ENCODE measurements around the gene EGLN3. TPM values are rescaled to one million over a fixed set of nuclear protein-coding genes. Genes with fewer than 3 reads are reported as not detected.

Gene EGLN3
- total RNA-seq, 5 donors from 2014 or later (not counting 1 experiment from before 2014, with no cell fraction given) = 3.8 to 15.1 (median 7.6) TPM

GRCh38 chr14:33897878-33898535, 52.9 kb downstream of the EGLN3 start:
- H3K4me1 Mint-ChIP-seq = peaks cover 2 to 6% (median 3%) of the 10 kb centered on the region in 3 donors
- ChIA-PET CTCF (no interaction called here), POLR2A (interaction anchor here in 1 of 2 donors (0.5 kb wide), 1 partner anchor 10 kb away, joined by 3 read pairs; no protein-coding TSS in a partner anchor)
- ATAC-seq (replicated peaks in 1 of 4) (no peak), DNase-seq (no peak)
- peaks cover 0 to 3% of the 10 kb centered on the region in 2 experiments for H3K27me3 ChIP-seq (replicated peaks in 1 of 2; ENCODE audit: control insufficient read depth in 2 of 2, extremely low read depth in 1 of 2, insufficient read depth in 2 of 2, low read length in 1 of 2)
- H3K4me1 ChIP-seq (ENCODE audit: control insufficient read depth in 1 of 2, extremely low read depth in 1 of 2, insufficient read depth in 2 of 2, low read length in 2 of 2) = peaks cover 0 to 1% of the 10 kb centered on the region in 2 experiments
- H3K36me3 ChIP-seq (ENCODE audit: control insufficient read depth in 2 of 2, extremely low read depth in 1 of 2, insufficient read depth in 1 of 2, low read length in 1 of 2) = no peaks in the 10 kb centered on the region
- H3K9me3 ChIP-seq = no peaks in the 10 kb centered on the region
- 64% methylated on average over 2 of the region's 3 CpGs for WGBS (ENCODE audit: insufficient coverage)
- no peak overlapping the region for H3K27ac ChIP-seq (ENCODE audit: low read length)
- no peak overlapping the region for H3K27ac Mint-ChIP-seq
- no peak overlapping the region for H3K4me3 ChIP-seq (ENCODE audit: control insufficient read depth in 1 of 2, extremely low read depth in 1 of 2, low read length in 1 of 2)
- no peaks in the 10 kb centered on the region for H3K27me3 Mint-ChIP-seq
- no peaks in the 10 kb centered on the region for H3K36me3 Mint-ChIP-seq
- no peak overlapping the region for H3K4me3 Mint-ChIP-seq
- peaks cover 12 to 15% (median 15%) of the 10 kb centered on the region in 3 donors for H3K9me3 Mint-ChIP-seq

DNA sequence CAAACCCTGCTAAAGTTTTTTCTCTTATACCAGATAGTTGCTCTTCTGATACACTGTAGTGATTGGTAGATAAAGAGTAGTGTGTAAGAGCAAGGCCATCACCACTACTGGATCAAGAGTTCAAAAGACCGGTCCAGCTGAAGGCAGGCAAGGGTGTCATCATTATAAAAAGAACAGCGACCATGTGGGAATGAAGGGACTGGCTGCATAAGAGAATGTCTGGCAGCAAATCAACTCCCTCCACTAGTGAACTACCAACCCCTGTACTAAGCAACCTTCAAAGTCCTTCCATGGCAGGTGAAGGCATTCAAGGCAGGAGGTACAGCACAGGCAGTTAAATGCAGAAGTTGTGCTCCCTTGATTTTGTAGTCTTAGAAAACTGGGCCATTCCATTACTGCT, 53.5 kb downstream of the EGLN3 start:
- Mint-ChIP-seq H3K9me3 (peaks cover 12 to 18% (median 16%) of the 10 kb centered on the region in 3 donors), H3K4me3 (no peak overlapping the region), H3K4me1 (peaks cover 0 to under 1% (median 0%) of the 10 kb centered on the region in 3 donors), H3K27me3 (no peaks in the 10 kb centered on the region), H3K27ac (no peak overlapping the region), H3K36me3 (no peaks in the 10 kb centered on the region)
- POLR2A ChIA-PET = no interaction called here
- CTCF ChIA-PET = no interaction called here
- H3K9me3 ChIP-seq = no peaks in the 10 kb centered on the region
- no peaks in the 10 kb centered on the region for H3K4me1 ChIP-seq (ENCODE audit: control insufficient read depth in 1 of 2, extremely low read depth in 1 of 2, insufficient read depth in 2 of 2, low read length in 2 of 2)
- 80% methylated on average over 1 of the region's 2 CpGs for WGBS (ENCODE audit: insufficient coverage)
- no peak for DNase-seq
- H3K4me3 ChIP-seq (ENCODE audit: control insufficient read depth in 1 of 2, extremely low read depth in 1 of 2, low read length in 1 of 2) = no peak overlapping the region
- no peak for ATAC-seq (replicated peaks in 1 of 4)
- H3K36me3 ChIP-seq (ENCODE audit: control insufficient read depth in 2 of 2, extremely low read depth in 1 of 2, insufficient read depth in 1 of 2, low read length in 1 of 2) = no peaks in the 10 kb centered on the region
- H3K27ac ChIP-seq (ENCODE audit: low read length) = no peak overlapping the region
- peaks cover 0 to 3% of the 10 kb centered on the region in 2 experiments for H3K27me3 ChIP-seq (replicated peaks in 1 of 2; ENCODE audit: control insufficient read depth in 2 of 2, extremely low read depth in 1 of 2, insufficient read depth in 2 of 2, low read length in 1 of 2)

GRCh38 chr14:33894339-33894738, 56.5 kb downstream of the EGLN3 start:
- H3K4me3 ChIP-seq (ENCODE audit: control insufficient read depth in 1 of 2, extremely low read depth in 1 of 2, low read length in 1 of 2) = no peak overlapping the region
- peaks cover 3 to 10% (median 9%) of the 10 kb centered on the region in 3 donors for H3K4me1 Mint-ChIP-seq
- H3K9me3 Mint-ChIP-seq = peaks cover 21 to 35% (median 28%) of the 10 kb centered on the region in 3 donors
- ChIA-PET CTCF (interaction anchor here in 1 of 2 donors (0.6 kb wide), 1 partner anchor 212 kb away, joined by 3 read pairs; no protein-coding TSS in a partner anchor), POLR2A (interaction anchor here in 1 of 2 donors (0.6 kb wide), 1 partner anchor 1502 kb away, joined by 6 read pairs; no protein-coding TSS in a partner anchor)
- H3K9me3 ChIP-seq = no peaks in the 10 kb centered on the region
- H3K4me3 Mint-ChIP-seq = no peak overlapping the region
- no CpG with 5 or more reads among the region's 1 CpG for WGBS (ENCODE audit: insufficient coverage)
- no peaks in the 10 kb centered on the region for H3K27me3 ChIP-seq (replicated peaks in 1 of 2; ENCODE audit: control insufficient read depth in 2 of 2, extremely low read depth in 1 of 2, insufficient read depth in 2 of 2, low read length in 1 of 2)
- no peaks in the 10 kb centered on the region for H3K36me3 ChIP-seq (ENCODE audit: control insufficient read depth in 2 of 2, extremely low read depth in 1 of 2, insufficient read depth in 1 of 2, low read length in 1 of 2)
- no peak for DNase-seq
- no peak for ATAC-seq (replicated peaks in 1 of 4)
- H3K36me3 Mint-ChIP-seq = no peaks in the 10 kb centered on the region
- no peaks in the 10 kb centered on the region for H3K4me1 ChIP-seq (ENCODE audit: control insufficient read depth in 1 of 2, extremely low read depth in 1 of 2, insufficient read depth in 2 of 2, low read length in 2 of 2)
- H3K27ac ChIP-seq (ENCODE audit: low read length) = no peak overlapping the region
- H3K27ac Mint-ChIP-seq = no peak overlapping the region
- H3K27me3 Mint-ChIP-seq = no peaks in the 10 kb centered on the region

- POLR2A ChIA-PET = no interaction called here
- CTCF ChIA-PET = no interaction called here
- ATAC-seq (replicated peaks in 1 of 4) (no peak), DNase-seq (no peak)
- H3K27ac ChIP-seq (ENCODE audit: low read length) = no peak overlapping the region
- no peaks in the 10 kb centered on the region for H3K27me3 ChIP-seq (replicated peaks in 1 of 2; ENCODE audit: control insufficient read depth in 2 of 2, extremely low read depth in 1 of 2, insufficient read depth in 2 of 2, low read length in 1 of 2)
- peaks cover 26 to 44% (median 29%) of the 10 kb centered on the region in 3 donors for H3K9me3 Mint-ChIP-seq
- H3K4me3 ChIP-seq (ENCODE audit: control insufficient read depth in 1 of 2, extremely low read depth in 1 of 2, low read length in 1 of 2) = no peak overlapping the region
- no peaks in the 10 kb centered on the region for H3K36me3 ChIP-seq (ENCODE audit: control insufficient read depth in 2 of 2, extremely low read depth in 1 of 2, insufficient read depth in 1 of 2, low read length in 1 of 2)
- H3K27ac Mint-ChIP-seq = no peak overlapping the region
- H3K4me1 ChIP-seq (ENCODE audit: control insufficient read depth in 1 of 2, extremely low read depth in 1 of 2, insufficient read depth in 2 of 2, low read length in 2 of 2) = no peaks in the 10 kb centered on the region
- no CpG with 5 or more reads among the region's 1 CpG for WGBS (ENCODE audit: insufficient coverage)
- H3K4me3 Mint-ChIP-seq = no peak overlapping the region
- peaks cover 3 to 10% (median 9%) of the 10 kb centered on the region in 3 donors for H3K4me1 Mint-ChIP-seq
- no peaks in the 10 kb centered on the region for H3K27me3 Mint-ChIP-seq
- H3K9me3 ChIP-seq = no peaks in the 10 kb centered on the region
- H3K36me3 Mint-ChIP-seq = no peaks in the 10 kb centered on the region
Observed at GRCh38 chr14:33891700-33892099, 59.2 kb downstream of the EGLN3 start.

DNA sequence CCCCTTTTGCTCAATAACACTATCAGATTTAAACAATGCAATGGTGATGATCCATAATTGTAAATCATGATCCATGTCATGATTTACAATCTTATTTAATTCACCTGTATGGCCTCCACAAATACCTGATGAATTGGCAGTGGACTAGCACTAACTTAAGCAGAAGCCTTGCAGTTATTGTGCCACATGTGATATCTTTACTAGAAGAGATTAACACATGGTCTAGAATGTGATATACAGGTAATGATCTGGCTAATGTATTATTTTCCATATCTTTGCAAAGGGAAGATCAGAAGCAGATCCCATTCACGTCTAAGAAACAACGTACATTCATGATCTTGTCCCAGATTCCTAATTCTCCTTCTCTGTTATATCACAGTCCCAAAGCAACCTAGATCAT, 66.0 kb downstream of the EGLN3 start:
- ChIA-PET CTCF (interaction anchor here in 1 of 2 donors (0.6 kb wide), 1 partner anchor 334 kb away, joined by 3 read pairs; no protein-coding TSS in a partner anchor), POLR2A (no interaction called here)
- no peaks in the 10 kb centered on the region for H3K27me3 ChIP-seq (replicated peaks in 1 of 2; ENCODE audit: control insufficient read depth in 2 of 2, extremely low read depth in 1 of 2, insufficient read depth in 2 of 2, low read length in 1 of 2)
- no peaks in the 10 kb centered on the region for H3K9me3 ChIP-seq
- H3K36me3 ChIP-seq (ENCODE audit: control insufficient read depth in 2 of 2, extremely low read depth in 1 of 2, insufficient read depth in 1 of 2, low read length in 1 of 2) = no peaks in the 10 kb centered on the region
- no CpG with 5 or more reads among the region's 2 CpGs for WGBS (ENCODE audit: insufficient coverage)
- ATAC-seq (replicated peaks in 1 of 4) = no peak
- DNase-seq = no peak
- Mint-ChIP-seq H3K9me3 (peaks cover 9 to 21% (median 10%) of the 10 kb centered on the region in 3 donors), H3K4me3 (no peak overlapping the region), H3K27me3 (no peaks in the 10 kb centered on the region), H3K36me3 (no peaks in the 10 kb centered on the region), H3K27ac (no peak overlapping the region), H3K4me1 (no peaks in the 10 kb centered on the region)
- H3K4me1 ChIP-seq (ENCODE audit: control insufficient read depth in 1 of 2, extremely low read depth in 1 of 2, insufficient read depth in 2 of 2, low read length in 2 of 2) = no peaks in the 10 kb centered on the region
- no peak overlapping the region for H3K27ac ChIP-seq (ENCODE audit: low read length)
- H3K4me3 ChIP-seq (ENCODE audit: control insufficient read depth in 1 of 2, extremely low read depth in 1 of 2, low read length in 1 of 2) = no peak overlapping the region

DNA sequence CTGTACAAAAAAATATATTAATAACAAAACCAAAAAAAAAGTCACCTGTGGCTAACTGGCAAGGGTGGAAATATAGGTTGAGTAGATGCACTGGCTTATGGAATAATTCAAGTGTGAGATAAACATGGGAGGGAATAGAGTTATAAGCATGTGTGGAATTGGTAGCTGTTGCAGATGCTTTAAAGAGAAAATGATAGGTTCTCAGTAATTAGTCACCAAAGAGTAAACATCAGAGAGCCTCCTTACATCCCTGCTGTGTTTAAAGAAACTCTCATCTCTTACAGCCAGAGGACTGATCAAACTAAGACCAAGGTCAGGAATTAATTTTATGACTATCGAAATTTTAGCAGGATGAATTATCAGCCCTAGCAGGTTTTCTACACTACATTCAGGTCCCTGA, 70.5 kb downstream of the EGLN3 start:
- ChIA-PET POLR2A (no interaction called here), CTCF (no interaction called here)
- Mint-ChIP-seq H3K4me1 (no peaks in the 10 kb centered on the region), H3K36me3 (no peaks in the 10 kb centered on the region), H3K27ac (no peak overlapping the region), H3K27me3 (no peaks in the 10 kb centered on the region), H3K9me3 (peaks cover 14 to 31% (median 17%) of the 10 kb centered on the region in 3 donors), H3K4me3 (no peak overlapping the region)
- DNase-seq (no peak), ATAC-seq (replicated peaks in 1 of 4) (no peak)
- H3K27me3 ChIP-seq (replicated peaks in 1 of 2; ENCODE audit: control insufficient read depth in 2 of 2, extremely low read depth in 1 of 2, insufficient read depth in 2 of 2, low read length in 1 of 2) = no peaks in the 10 kb centered on the region
- H3K4me1 ChIP-seq (ENCODE audit: control insufficient read depth in 1 of 2, extremely low read depth in 1 of 2, insufficient read depth in 2 of 2, low read length in 2 of 2) = no peaks in the 10 kb centered on the region
- no peak overlapping the region for H3K27ac ChIP-seq (ENCODE audit: low read length)
- H3K36me3 ChIP-seq (ENCODE audit: control insufficient read depth in 2 of 2, extremely low read depth in 1 of 2, insufficient read depth in 1 of 2, low read length in 1 of 2) = no peaks in the 10 kb centered on the region
- no CpG with 5 or more reads among the region's 1 CpG for WGBS (ENCODE audit: insufficient coverage)
- H3K9me3 ChIP-seq = no peaks in the 10 kb centered on the region
- no peak overlapping the region for H3K4me3 ChIP-seq (ENCODE audit: control insufficient read depth in 1 of 2, extremely low read depth in 1 of 2, low read length in 1 of 2)
